Stimulated activated CD4-positive, alpha-beta T cell treated with anti-CD3 and anti-CD28 coated beads, Interleukin-4, amount 100 ng/mL, for 1 hour (primary cell): Measurements from ENCODE around the gene POU2AF3.

Source experiments
- DNase-seq: peaks from one replicate; pipeline ENCODE4 v3.0.0-alpha.2; 2020

The POU2AF3 gene

DNA sequence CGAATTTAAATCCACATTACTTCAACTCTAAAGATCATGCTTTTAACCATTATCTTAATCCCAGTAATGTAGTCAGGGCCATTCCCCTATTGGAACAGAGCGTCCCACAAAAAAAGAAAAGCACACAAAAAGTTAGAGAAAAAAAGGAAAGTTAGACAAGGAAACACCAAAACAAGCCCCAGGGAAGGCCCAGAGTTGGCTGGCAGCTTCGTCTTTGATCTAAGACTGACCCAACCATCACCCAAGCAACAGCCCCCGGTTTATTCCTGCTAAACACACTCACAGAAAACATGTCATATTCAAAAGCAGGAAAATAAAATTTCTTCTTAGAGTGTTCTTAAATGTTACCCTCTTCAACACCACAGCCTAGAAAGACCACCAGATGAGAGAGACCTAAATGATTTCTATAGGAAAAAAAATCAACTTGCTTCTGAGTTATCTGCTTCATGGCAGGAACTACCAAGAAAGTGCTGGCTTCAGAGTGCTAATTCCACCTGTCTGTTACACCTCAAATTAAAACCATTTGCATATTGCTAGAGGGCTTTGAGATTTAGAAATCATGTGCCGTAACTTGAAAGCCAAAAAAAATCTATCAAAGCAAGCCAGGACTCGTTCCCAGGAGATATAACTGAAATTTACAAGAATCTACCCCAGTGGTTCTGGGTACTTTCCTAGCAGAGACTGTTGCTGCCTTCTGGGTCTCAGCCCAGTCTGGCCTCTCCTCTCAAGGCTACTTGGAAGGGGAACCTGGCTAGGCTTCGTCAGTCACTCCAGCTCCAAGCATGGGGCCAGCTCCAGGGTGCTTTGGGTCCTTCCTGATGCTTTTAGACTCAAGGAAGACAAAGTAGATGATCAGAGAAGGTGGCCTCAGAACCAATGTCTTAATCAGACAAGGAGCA, 31.2 kb downstream of the POU2AF3 start:
- DNase-seq = no peak

DNA sequence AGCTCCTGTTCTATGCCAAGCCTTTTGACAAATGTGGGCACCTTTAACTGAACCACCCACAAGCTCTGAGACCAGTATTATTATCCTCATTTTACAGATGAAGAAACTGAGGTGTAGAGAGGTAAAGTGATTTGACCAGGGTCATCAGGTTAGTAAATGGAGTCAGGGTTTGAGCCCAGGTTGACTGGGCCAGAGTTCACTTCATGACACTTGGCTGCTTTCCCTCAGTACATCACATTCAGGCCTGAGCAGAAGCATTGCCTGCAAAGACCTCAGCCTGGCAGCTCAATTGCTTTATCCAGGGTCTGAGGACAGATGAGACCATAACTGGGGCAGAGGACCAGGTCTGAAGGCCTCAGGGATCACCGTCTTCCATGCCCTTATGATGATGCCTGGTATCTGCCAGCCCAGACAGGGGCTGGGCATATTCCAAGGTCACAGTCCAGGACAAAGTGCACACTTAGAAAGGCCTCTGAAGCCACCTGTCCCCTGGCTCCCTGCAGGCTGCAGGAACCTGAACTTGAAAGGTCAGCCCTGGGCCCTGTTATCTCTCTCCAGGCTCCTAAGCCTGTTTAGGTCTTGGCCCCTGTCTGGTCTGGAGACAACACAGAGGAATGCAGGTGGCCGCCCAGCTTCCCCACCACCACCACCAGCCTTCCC, 32.0 kb downstream of the POU2AF3 start:
- no peak for DNase-seq

DNA sequence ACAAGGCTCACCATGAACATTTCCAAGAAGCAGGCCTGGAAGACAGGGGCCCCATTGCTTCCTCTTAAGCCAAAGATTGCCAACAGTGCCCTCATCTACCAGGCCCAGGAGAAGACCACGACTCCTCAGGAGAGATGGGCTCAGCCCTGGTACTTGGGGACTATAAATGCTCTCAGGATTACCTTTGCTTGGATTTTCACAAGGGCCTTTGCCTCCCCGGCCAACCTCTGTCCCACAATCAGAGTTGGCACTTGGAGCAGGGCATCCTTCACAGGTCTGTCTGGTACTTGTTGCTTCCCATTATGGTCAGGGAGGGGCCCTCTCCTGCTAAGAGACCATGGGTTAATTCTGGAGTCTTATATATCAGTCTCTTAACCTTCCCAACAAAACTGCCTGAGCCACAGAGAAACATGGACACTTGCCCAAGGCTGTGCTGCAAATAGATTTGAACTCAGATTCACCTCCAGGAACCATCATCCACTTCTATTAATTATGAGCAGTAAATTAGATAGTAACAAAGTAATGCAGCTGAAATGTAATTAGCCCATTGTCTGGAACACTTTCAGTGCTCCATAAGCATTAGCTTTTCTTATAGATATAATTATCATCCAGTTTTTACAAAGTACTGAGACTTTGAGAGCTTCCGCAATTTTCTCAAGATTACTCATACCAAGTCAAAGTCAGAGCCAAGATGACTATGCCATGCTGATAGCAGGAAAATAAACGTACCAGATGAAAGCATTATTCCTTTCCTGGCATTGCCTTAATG, 33.5 kb downstream of the POU2AF3 start:
- DNase-seq = no peak

DNA sequence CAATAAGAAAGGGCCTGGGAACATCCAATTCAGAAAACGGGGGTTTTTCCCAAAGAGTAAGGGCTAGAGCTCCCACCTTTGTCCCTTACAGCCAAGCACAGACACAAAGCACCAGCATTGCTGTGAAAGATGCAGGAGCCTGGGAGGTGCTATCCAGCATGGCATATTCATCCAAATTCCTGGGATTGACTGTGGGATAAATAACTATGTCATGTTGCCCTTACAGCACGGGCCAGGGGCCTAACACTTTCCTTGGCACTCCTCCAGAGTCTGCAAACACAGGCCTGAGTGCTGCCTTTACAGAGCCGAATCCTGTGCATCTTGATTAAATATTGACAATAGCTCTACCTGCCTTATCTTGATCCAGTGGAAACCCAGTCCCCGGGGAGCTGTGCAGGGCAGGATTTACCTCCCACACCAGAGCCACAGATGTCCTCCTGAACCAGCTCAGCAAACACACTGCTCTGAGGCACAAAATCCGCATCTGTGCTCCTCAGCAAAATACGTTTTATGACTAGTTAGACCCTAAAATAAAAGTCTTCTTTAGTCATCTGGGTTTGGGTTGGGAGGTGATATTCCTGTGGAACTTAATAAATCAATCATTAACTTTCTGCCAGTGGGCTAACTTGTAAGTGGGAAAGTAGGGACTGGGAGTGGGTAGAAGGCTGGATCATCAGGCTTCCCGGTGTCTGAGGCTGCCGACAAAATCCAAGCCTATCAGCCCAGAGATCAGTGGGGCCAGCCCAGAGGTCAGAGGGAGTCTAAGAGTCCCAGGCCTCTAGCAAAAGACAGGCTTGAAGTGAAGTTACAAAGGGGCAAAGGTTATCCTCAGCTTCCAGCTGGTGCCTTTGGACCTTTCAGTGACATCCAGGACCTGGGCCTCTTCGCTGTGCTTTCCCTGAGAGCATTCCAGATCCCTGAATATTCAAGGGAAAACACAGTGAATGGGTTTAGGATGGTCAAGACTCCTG, 36.5 kb downstream of the POU2AF3 start:
- no peak for DNase-seq

DNA sequence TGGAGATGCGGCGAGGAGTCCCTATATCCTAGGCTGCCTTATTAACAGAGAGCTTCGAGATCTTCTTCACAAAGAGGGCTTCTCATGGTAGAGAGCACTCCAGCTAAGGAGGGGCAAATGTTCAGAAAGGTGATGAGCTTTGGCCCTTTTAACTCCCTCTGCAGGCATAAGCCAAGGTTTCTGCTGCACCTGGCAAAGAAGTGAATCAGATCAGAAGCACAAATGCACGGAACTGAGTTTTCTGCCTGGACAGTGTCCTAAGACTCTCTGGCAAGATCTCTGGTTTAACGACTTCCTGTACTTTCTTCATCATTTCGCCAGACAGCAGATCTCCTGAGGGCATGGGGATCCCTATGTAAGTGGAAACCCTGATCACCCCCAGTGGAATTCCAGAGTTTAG, 37.2 kb downstream of the POU2AF3 start:
- no peak for DNase-seq

DNA sequence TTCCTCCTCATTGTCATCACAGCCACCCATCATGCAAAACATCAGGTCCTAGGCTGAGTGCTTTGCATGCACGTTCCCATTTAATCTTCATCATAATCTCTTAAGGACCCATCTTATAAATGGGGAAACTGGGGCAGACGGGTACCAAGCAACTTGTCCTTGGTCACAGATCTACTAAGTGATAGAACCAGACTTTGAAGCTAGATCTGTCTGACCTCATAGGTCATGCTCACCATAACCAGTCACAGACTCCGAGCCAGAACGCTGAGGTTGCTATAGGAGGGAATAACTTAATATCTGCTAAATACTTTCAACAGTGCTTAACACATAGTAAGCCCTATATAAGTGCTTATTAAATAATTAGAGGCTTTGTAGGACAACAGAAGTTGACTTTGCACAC, 37.7 kb downstream of the POU2AF3 start:
- no peak for DNase-seq

DNA sequence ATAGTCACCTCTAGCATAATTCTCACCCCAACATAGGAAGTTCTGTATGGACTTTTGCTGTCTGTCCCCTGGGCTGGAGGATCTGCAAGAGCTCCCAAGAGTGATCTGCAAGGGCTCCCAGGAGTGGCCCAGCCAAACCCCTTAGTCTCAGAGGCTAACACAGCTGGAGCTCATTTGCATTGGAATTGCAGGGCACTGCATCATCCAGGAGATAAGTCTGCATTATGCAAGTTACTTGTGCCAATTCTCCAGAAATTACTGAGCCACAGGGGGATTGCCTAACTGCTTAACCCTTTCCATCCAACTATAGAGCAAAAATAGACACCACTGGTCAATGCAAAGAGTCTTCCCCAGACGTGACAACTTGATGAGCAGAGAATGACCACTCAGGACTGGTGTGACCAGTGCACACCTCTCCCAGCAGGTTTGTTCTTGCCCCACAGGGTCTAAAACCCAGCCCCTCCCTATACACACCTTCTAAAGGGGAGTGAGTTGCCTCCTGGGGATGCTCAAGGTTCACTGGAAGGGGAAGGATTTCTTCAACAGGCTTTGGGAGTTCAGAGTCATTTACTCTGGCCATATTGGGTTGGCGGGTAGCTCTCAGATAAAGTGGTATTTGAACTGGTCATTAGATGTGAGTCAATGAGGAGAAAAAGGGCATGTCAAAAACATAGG, 38.4 kb downstream of the POU2AF3 start:
- DNase-seq = no peak

DNA sequence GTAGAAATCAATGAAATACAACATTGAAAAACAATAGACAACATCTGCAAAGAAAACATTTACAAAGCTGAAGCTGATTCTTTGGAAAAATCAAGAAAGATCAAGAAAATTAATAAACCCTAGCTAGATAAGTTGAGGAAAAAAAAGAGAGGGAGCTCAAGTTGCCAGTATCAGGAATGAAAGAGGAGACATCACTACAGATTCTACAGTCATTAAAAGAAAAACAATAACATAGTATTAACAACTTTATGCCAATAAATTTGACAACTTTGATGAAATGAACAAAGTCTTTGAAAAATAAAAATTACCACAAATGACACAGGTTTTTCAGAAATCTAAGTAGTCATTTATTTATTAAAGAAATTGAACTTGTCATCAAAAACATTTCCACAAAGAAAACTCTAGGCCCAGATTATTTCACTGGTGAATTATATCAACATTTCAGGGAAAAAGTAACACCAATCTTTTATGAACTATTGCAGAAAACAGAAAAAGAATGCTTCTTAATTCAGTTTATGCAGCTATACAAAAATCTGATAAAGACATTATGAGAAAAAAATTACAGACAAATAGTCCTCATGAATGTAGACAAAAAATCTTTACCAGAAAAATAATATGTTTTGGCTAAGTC, 41.5 kb downstream of the POU2AF3 start:
- DNase-seq = no peak

DNA sequence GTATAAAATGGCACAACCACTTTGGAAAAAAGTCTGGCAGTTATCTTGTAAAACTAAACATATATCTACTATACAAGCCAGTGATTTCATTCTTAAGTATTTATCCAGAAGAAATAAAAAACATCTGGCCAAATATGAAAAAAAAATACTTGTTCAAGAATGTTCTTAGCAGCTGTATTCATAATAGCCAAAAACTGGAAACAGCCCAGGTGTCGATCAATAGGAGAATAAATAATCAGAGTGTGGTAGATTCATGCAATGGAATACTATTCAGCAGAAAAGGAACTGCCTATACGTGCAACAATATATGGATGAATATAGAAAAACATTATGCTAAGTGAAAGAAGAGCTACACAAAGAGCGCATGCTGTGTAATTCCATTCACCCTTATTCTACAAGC, 44.0 kb downstream of the POU2AF3 start:
- no peak for DNase-seq

DNA sequence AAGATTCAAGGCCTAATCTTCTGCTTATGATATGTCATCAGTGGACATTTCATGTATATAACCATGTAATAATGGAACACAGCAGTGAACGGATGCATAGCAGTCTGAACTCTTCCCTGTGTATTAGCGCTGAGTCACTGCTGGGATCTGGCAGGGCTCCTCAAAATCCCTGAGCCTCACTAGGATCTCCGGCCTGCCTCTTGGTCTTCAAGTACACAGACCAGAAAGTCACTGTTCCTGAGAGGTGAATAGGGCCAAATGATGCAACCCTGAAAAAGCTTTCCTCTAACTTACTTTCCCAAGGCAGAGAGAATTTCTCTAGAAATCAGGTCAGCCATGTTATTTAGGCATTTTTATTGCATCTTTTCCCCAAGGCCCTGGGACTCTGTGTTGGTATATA, 45.7 kb downstream of the POU2AF3 start:
- DNase-seq = no peak

DNA sequence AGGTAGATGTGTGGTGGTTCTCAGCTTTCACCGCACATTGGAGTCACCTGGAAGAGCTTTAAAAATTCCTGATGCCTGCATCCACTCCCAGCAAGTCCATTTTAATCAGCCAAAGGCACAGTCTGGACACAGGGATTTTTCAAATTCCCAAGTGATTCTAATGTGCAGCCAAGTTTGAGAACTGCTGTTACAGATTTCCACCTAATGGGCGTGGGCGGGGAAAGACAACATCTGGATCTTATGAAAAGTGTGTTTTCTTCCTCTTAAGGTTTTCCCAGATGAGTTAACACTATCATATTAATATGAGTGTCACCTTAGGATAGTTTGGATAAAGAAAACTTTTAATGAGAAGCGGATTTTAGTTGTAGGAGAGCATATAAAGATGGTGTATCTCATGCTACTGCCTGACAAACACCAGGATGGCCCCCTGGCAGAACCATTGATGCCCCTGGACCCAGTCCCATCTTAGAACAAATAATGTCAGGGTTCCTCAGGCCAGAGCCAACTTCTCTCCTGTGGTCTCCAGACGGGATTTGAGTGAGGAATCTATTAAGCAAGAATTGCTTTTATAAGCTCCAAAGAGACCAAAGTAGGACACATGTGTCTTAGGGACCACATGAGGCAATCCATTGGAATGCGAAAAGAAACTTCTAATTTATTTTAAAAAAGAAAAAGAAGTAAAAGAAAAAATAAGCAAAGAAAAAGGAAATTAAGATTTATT, 48.8 kb downstream of the POU2AF3 start:
- no peak for DNase-seq

DNA sequence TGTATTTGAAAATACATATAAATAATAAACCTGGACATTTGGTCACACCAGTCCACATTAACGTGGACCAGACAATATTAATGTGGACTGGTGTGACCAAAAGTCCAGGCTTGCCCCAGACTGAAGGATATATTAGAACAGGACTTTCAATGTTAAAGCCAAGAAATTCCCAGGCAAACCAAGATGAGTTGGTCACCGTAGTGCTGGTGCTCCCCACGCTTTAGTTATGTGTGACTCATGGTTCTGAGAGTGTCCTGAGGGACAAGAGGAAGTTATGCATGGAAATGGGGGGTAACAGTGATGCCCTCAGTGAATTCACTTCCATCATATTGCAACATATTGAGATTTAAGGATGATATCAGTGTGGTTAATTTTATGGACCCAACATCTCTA, 49.4 kb downstream of the POU2AF3 start:
- DNase-seq = no peak

DNA sequence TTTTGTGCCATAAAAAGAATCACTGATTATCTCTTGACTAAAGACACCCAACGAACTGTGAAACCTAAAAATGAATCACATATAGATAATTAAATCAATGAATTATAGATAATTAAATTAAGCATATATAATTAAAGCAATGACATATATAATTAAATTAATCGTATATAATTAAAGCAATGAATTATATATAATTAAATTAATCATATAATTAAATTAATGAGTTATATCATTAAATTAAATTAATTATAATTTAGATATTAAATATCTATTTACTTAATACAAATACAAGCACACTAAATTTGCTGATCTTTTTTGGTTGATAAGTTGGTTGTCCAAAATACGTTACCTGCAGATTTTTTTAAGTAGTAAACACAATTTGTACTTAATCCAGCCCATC, 49.8 kb downstream of the POU2AF3 start:
- no peak for DNase-seq

DNA sequence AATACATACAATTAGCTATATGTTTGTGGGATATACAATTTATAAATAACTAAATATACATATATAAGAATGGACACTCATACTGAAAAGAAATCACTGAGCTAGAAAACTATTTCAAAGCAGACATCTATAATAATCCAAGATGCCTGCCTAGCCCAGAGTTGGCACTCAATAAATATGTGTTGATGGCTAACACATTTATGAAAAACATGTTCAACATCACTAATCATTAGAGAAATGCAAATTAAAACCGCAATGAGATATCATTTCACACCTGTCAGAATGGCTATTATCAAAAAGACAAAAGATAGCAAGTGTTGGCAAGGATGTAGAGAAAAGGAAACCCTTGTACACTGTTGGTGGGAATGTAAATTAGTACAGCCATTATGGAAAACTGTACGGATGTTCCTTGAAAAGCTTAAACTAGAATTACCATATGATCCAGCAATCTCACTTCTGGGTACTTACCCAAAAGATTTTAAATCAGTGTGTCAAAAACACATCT, 50.9 kb downstream of the POU2AF3 start:
- no peak for DNase-seq

DNA sequence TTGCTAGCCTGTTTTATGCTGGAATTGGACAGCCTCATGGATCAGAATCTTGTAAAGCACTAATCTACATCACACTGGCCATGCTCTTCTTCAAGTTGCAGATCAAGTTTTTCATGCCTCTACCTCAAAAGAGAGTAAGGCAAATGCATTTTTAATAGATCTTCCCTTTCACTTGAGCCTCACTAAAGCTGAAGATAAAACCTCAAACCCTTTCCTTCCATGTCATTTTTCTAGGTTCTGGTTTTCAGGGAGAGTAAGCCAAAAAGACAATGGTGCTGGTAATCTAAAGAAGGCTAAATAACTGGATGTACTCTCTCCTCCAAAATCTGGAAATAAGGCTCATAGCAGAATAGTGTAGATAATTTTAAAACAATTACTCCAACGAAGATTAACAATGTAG, 52.5 kb downstream of the POU2AF3 start:
- DNase-seq = no peak

DNA sequence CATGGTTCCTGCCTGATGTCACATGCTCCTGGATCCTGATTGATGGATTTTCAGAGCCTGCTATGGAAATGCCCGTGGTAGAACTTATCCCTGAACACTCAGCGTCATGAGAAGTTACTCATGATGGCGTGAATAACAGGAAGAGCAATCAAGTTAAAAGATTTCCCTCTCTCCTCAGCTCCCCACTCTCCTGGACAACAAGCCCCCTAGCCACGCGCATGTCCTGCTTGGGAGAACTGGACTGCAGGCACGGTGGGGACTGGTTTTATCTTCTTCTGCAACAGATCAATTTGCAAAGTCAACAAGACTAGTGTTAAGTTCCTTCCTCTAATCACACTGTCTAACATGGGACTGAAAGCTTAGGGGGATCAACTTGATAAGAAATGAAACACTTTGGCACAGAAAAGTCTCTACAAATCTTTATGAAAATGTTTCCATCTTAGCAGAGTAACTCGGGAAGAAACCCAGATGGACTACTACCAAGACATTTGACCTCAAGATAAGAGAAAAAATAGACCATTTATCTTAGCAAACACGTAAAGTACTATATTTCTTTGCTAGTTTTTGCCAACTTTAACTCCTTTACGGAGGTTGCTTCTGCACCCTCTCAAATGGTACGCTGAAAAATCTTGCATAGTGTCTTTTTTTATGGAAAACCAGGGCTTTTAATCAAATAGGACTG, 53.2 kb downstream of the POU2AF3 start:
- DNase-seq = no peak

DNA sequence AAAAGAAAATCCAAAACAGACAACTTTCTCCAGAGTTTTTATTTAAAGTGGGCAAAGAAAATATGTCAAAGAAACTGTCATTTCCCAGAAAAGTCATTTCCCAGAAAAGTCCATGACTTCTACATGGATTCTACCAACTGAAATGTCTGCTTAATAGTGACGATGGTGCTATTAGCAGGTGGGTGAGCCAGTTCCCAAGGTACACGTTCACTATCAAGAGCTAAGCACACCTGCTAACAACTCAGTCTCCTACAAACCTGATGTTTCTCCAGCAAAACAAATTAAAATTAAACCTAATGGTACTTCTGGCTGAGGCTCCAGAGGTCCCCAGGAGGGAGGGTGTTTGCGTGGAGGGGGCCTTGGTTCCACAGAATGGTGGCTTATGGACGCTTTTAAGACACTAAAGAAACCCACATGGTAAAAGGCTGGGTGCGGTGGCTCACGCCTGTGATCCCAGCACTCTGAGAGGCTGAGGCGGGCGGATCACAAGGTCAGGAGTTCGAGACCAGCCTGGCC, 53.9 kb downstream of the POU2AF3 start:
- DNase-seq = no peak

DNA sequence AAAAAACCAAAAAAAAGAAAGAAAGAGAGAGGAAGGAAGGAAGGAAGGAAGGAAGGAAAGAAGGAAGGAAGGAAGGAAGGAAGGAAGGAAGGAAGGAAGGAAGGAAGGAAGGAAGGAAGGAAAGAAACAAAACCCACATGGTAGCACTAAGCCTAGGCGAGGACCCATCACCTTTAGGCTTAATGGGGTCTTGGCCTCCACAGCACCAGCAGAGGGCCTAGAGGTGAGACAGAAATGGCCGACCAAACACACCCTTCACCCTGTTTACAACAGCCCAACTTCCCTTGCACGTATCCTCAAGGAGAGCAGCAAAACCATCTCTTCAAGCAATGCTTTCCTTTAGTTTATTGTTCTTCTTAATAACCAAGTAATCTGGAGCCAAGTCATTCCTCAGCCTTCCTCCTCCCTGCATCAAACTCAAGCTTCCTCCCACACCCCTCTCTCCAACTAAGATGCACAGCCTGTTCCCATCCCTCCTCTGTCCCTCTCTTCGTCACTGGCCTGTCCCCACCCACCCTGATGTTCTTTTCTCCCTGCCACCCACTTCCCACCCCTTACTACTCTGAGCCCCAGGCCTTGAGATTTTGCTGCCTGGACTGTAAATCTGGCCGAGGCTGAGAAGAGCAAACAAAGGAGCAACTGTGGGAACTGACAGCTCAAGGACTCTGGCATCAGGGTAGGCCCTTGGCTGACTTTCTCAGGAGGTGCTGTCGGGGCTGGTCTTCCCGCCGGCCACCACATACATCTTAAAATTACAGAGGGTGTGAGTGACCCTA, 54.8 kb downstream of the POU2AF3 start:
- DNase-seq = no peak
